Lung microvascular endothelial cell (primary cell): ENCODE data around the gene RTL5. TPM values are rescaled to one million over a fixed set of nuclear protein-coding genes. Genes with fewer than 3 reads are reported as not detected.

Source experiments
- DNase-seq, 2 donors: peaks; one replicate each; pipeline versions ENCODE4 v3.0.0 to v3.0.0-alpha.2; 2010; ENCODE audit warnings: low read depth in 2 of 2
- total RNA-seq: library from RNA; depleted of rRNA; stranded (reverse); fragments of >200 nt; gene quantifications from 2 replicates; pipeline ENCODE4 v1.2.1, GENCODE V29; 2014

The RTL5 gene
- total RNA-seq, 1 donor from 2014 or later: 0.60 TPM

DNA sequence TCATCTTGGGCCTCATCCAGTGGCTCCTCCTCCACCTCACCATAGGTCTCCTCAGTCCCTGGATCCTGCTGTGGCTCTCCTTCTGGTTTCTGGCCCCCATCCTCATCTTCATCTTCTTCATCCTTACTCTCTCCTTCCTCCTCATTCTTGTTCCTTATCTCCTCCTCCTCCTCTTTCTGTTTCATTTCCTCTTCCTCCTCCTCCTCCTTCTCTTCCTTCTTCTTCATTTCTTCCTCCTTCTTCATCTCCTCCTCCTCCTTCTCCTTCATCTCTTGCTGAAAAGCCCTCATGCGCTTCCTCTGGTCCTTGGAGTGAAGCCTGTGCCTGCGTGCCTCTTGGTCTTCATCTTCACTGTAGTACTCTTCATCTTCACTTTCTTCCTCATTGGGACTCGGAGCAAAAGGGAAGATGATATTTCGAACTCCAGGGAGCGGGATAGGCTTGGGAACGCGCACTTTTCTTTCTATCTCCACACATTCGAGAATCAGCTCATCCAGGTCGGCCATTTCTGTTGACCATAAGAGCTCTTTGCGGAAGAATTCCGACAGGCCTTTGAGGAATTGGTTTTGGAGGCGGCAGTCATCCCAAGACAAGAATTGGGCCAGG, 1.5 kb downstream of the RTL5 start:
- DNase-seq: no peak

- DNase-seq: no peak
These were observed 2.1 kb downstream of the RTL5 start for GRCh38 chrX:72129661-72130060.

DNA sequence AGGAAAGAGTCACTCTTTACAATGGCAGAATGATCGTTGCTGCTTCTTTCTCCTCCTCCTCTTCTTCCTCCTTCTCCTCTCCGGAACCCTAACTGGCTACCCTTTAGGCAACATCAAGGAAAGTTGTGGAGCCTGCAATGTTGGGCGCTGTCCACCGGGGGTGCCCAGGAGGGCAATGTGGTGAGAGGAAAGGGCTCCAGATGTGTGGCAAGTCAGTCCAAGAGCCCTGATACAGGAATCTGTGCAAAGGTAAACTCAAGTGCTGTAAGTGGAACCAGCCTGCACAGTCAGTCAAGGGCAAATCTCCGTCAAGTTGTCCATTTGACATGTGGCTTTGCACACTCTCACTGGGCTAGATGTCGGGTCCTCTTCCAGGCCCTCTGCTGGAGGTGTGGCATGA, 2.8 kb downstream of the RTL5 start:
- DNase-seq: peak; percentile 13 to 28

DNA sequence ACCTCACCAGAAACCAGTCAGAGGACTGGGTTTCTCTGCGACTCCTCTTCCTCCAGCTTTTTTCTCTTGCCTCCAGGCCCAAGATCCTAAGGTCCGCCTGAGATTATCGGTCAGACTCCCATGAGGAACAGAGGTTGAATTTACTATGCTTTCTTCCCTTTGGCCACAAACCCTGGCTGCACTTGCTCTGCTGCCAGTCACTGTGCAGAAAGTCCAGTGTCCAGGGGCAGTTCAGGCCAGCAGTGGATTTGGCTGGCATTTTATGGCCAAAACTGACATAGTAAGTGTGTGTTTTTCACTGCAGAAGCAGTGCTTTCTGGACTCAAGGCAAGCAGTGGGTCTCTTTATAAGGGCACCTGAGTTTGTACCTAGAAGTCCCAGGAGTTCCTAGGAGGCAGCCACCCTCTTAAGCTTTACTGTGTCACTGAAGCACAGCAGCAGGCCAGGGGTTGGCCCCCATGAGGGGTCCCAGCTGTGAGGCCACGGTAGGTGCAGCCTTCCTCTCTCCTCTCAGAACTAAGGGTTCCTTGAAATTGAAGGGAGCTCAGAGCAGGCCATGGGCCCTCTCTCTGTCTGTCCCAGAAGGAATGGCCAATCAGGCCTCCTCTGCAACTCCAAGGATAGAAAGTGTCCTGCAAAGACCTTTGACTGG, 3.4 kb downstream of the RTL5 start:
- no peak for DNase-seq

- no peak for DNase-seq
These were observed 4.4 kb downstream of the RTL5 start for GRCh38 chrX:72127332-72127731.

DNA sequence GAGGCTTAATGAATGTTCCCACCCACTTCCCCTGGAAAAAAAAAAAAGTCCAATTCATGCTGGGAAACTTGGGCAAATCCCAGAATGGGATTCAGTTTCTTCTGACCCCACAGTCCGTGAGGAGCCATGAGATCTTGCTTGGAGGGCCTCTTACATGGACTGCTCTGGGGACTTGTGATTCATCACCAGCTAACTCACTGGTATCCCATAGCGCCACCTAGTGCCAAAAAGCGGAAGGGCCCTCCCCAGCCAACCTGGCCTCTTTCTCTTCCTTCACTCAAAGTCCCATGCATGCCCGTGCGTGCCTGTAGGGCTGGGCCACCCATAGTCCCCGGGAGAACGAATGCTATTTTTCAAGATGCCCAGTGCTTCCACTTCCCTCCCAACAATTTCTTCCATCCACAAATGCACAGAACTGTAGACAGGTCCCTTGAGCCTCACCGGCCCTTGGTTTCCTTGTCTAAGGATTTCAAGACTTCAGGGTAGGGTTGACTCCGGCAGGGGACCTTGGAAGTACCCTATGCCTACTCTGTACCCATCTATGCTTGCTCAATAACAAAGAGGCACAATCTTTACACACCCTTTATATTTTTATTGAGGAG, 5.1 kb downstream of the RTL5 start:
- DNase-seq: peak; percentile 82 to 85

GRCh38 chrX:72126048-72126415, 5.7 kb downstream of the RTL5 start:
- DNase-seq: peak; percentile 32 to 55

- no peak for DNase-seq
These were observed 6.2 kb downstream of the RTL5 start for GRCh38 chrX:72125331-72126047.

DNA sequence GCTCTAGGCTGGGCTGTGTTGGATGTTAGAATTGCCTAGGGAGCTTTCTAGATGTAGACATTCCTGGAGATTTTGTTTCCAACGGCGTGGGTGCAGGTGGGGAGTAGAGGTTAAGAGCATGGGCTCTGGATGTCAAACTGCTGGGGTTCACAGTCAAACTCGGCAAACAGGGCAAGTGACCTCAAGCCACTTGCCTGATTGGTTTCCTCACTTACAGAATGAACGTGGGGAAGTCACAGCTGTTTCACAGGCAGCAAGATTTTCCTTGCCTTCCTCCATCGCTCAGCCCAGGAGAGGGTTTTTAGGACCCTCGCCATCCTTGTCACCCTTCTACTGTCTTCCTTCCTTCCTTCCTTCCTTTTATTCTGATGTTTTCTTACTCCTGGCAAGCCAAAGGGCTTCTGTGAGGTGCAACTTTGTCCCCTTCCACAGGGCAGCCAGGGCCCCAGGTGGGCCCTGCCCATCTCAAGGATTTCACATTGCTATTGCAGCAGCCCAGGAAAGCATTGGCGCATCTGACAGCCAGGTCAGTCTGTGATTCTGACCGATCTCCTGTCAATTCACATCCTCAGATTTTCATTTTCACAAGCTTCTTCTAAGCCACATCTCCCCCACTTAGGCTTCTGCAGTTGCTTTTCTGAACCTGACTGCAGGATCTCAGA, 7.0 kb downstream of the RTL5 start:
- DNase-seq: no peak

DNA sequence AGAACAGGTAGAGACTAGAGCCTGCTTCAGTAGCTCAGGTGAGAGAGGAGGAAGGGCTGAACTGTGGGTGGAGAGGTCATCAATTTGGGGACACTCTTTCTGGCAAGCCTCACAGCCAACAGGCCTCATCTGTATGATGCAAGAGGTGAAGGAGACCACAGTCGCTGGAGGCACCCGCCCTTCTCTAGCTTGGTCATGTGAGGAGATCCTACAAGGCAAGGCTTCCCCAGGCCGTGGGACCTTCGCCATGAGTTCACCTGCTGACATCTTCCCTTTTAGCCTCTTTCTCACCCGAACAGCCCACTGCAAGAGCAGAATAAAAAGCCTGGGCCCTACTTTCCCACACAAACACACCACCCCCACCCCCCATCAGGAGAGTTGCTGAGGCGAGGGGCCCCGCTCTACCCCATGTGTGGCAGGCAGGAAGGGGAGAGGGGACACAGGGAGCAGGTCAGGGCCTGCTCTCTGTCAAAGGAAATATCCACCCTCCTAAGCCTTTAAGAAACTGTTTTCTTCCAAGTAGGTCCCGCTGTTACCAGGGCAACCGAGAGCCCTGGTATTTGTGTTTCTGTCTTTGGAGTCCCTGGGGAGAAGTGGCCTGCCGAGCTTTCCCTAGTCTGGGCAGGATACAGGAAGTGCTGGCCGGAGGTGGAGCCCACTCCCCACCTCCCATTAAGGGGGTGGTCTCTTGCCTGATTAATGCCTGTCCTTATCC, 8.1 kb downstream of the RTL5 start:
- DNase-seq: peak in 1 of 2 donors; percentile 69

DNA sequence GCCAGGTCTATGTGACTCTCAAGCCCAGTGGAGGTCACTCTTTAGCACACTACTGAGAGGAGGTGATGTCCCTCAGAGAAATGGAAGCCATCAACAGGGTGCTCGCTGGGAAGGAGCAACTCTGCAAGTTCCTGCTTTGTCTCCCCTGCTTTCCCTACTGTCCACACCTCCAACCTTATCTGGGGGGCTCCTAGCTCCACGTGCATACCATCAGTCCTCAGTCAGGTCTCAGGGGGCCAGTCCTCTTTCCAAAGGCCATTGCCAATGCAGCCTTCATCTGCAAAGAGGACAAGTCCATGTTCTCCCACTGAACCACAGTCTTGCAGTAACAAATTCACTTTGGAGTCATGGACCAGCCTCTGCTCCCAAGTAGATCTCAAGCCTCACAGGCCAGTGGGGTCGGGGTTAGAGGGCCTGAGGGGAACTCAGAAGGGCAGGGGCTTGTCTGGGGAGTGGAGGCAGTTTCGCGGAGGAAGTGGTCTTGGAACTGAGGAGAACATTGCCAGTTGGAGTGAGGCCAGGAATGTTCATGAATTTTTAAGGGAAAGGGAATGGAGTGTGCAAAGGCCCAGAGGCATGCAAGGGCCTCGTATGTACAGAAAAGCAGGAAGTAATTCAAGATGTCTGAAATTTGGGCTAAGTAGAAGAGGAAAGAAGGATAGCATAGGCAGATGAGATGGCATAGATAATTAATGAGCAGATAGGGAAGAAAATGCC, 8.9 kb downstream of the RTL5 start:
- DNase-seq: no peak

GRCh38 chrX:72121383-72121782, 10.3 kb downstream of the RTL5 start:
- peak in 1 of 2 donors; percentile 85 for DNase-seq

DNA sequence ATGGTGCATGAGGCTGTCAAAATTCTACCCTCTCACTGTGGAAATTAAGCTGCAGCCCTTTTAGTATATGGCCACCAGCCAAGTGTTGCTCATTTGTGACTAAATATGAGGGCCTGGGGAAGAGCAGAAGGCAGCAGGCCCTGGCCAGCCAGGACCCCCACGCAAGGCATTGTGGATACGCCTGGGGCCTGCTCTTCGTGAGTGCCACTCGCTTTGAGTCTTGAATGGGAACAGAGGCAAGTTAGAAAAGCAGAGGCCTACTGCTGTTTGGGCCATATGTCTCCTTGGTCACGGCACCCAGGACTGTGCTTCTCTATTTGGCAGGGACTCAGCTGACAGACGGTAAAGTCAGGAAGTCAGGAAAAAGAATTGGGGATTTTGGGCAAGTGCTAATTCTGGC, 10.9 kb downstream of the RTL5 start:
- DNase-seq: peak in 1 of 2 donors; percentile 19

GRCh38 chrX:72117636-72118210, 14.0 kb downstream of the RTL5 start:
- no peak for DNase-seq

GRCh38 chrX:72115380-72115779, 16.3 kb downstream of the RTL5 start:
- DNase-seq: no peak

- DNase-seq: no peak
These were observed 16.9 kb downstream of the RTL5 start for GRCh38 chrX:72114807-72115206.

DNA sequence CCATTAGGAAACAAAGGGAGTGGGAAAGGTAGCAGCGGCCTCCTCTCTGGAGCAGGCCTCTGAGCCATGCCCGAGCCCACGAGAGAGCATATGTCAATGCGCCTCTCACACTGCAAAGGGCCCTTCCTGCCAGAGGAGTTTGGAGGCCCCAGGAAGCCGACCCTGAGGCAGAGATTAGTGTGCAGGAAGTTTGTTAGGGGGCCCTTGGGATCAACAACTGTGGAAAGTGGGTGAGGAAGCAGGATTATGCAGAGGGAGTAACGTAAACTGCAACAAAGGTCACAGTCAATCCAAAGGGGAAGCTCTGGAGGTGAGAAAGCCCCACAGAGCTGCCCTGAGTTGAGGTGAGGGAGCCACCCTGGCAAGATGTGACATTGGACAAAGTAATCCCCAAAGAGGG, 17.4 kb downstream of the RTL5 start:
- DNase-seq: peak in 1 of 2 donors; percentile 30

DNA sequence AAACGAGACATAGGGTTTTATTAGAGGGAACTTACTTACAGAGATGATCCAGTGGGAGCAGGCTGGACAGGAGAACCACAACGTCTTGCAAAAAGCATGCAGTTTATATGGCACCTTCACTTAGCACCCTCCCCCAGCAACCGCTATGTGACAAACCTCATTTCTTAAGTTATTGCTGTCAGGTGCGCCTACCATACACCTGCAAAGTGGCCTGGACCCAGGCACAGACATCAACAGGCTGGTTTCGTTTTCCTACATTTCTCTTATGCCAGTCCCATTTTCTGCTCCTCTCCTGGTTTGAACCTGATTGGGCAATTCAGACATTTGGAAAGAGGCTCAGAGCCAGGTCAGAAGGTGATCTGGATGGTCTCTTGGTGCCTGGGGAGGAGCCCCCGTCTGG, 18.3 kb downstream of the RTL5 start:
- no peak for DNase-seq

- DNase-seq: no peak
These were observed 20.6 kb downstream of the RTL5 start for GRCh38 chrX:72110876-72111708.
